ENCODE results near the gene PPP2R3B. TPM values are rescaled to one million over a fixed set of nuclear protein-coding genes. Genes with fewer than 3 reads are reported as not detected.
"Not testable (repeated sequence)": the region's sequence is repeated elsewhere in the genome, so short reads cannot be mapped to it uniquely, and the experiment has no call there.

PPP2R3B gene
- 10 to 100 TPM; 31.7 to 32.2 TPM for total RNA-seq

DNA sequence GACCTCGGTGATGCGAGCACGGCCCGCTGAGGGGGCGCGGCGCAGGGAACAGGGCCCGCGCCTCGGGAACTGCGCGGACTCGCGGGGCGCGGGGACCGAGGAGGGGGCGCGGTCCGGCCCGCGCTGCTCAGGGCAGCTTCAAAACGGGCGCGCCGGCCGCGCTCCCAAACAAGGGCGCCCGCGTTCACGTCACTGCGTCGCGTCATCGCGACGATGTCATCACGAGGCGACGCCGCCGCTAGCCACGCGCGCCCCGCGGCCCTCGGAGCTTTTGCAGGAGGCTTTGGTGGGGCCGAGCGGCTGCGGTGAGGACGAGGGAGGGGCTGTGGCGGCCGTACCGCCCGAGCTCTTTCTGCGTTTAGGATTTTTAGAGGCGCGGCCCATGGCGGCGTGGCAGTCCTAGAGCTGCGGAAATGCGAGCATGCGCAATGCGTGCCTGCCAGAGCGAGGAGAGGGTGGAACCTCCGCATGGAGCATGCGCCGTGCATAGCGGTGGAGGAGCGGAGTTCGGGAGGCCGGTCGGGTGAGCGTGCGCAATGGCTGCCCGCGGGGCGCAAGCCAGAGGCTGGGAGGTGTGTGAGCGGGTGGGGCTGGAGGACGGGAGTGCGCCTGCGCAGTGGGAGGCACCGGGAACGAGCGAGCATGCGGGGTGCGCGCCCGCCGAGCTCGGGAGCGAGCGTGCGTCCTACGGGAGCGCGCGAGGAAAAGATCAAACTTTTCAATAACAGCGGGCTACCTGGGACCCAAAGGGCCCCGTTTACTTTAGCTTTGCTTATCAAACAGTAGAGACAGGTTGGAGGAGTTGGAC lies at the start of gene PPP2R3B:
Gene PPP2R3B, minus strand, starts transcription at position 140 of the 808 bp plus-strand sequence. CDS start 216 bp downstream, outside the sequence.
- CTCF ChIA-PET = no interaction called here
- Mint-ChIP-seq H3K9me3 (no peaks in the 10 kb centered on the region), H3K27me3 (peaks cover 3% of the 10 kb centered on the region), H3K4me3 (peak within 1 kb of the TSS; percentile 90), H3K36me3 (peaks cover 3% of the 10 kb centered on the region), H3K4me1 (ENCODE audit: low read depth) (peaks cover 7% of the 10 kb centered on the region), H3K27ac (peak within 1 kb of the TSS; percentile 99)
- POLR2A ChIA-PET = no interaction called here
- peak; percentile 99 for DNase-seq
- intact Hi-C loops (cut with micrococcal nuclease) = loop anchor here (1.0 to 10.0 kb wide), 3 partner anchors 69 to 1008 kb away; partner anchors contain the start of genes GTPBP6, PLCXD1 and SLC25A6

DNA sequence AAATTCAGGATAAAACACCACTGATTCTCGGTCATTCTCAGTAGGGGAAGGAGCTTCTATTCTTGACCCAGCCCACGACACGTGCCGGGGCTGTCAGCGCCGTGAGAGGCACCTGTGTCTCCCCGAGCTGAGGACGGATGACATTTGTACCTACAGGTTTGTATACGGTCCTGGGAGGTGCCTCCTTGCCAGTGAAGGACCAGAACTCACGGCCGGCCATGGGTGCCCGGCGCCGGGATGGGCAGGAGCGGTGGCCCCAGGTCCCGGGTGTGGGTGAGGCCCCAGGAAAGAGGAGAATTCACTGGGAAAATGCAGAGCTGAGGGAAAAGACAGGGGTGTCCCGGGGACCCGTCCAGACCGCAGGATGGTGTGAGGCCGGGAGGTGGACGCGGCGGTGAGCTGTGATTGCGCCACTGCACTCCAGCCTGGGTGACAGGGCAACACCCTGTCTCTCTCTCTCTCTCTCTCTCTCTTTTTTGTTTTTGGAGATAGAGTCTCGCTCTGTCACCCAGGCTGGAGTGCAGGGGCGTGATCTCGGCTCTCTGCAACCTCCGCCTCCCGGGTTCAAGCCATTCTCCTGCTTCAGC lies 48.9 kb upstream of the PPP2R3B start:
- Mint-ChIP-seq H3K4me3 (no peak overlapping the region), H3K27ac (no peak overlapping the region), H3K4me1 (ENCODE audit: low read depth) (peaks cover 4% of the 10 kb centered on the region), H3K27me3 (peaks cover 1% of the 10 kb centered on the region), H3K36me3 (peaks cover 2% of the 10 kb centered on the region), H3K9me3 (peaks cover 21% of the 10 kb centered on the region)
- CTCF ChIA-PET = no interaction called here
- intact Hi-C loops (cut with micrococcal nuclease) = no loop called here
- DNase-seq = no peak
- POLR2A ChIA-PET = no interaction called here

DNA sequence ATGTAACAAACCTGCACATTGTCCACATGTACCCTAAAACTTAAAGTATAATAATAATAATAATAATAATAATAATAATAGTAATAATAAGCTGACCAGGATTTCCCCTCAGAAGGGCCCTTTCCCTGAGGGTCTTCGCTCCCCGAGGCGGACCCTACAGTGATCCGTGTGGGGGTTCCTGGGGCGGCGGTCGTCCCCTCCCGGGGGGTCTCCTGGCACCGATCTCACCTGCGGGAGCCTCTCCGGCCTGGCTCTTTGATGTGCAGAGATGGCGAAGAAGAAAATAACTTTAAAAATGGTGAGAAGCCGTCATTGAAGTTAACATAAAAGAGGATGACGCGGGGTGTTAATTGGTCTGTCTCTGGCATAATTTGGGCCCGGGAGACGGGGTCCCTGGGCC lies 48.2 kb upstream of the PPP2R3B start:
- Mint-ChIP-seq H3K4me1 (ENCODE audit: low read depth) (peaks cover 4% of the 10 kb centered on the region), H3K27ac (no peak overlapping the region), H3K36me3 (peaks cover 2% of the 10 kb centered on the region), H3K9me3 (peaks cover 15% of the 10 kb centered on the region), H3K4me3 (no peak overlapping the region), H3K27me3 (peaks cover 4% of the 10 kb centered on the region)
- no peak for DNase-seq
- CTCF ChIA-PET = no interaction called here
- intact Hi-C loops (cut with micrococcal nuclease) = no loop called here
- POLR2A ChIA-PET = no interaction called here

DNA sequence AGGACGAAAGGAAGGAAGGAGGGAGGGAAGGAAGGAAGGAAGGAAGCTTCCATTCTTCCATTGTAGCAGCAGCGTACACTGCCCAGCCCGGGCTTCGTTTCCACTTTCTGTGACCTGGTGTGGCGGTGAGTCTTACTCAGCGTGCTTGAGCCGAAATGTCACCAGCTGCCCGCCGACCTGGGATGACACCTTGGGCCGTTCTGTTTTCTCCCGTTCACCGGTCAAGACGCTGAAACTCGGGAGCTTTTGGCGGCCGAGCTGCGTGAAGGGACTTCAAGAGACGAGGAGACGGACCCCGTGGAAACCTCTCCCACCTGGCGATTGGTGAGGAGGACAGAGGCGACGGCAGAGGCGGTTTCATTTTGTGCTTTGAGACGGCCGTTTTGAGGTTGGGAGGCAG lies 47.1 kb upstream of the PPP2R3B start:
- ChIA-PET CTCF (no interaction called here), POLR2A (no interaction called here)
- peaks cover 4% of the 10 kb centered on the region for H3K4me1 Mint-ChIP-seq (ENCODE audit: low read depth)
- H3K9me3 Mint-ChIP-seq = peaks cover 10% of the 10 kb centered on the region
- H3K27ac Mint-ChIP-seq = no peak overlapping the region
- no peak overlapping the region for H3K4me3 Mint-ChIP-seq
- intact Hi-C loops (cut with micrococcal nuclease) = no loop called here
- H3K36me3 Mint-ChIP-seq = peaks cover 2% of the 10 kb centered on the region
- peaks cover 8% of the 10 kb centered on the region for H3K27me3 Mint-ChIP-seq
- no peak for DNase-seq

DNA sequence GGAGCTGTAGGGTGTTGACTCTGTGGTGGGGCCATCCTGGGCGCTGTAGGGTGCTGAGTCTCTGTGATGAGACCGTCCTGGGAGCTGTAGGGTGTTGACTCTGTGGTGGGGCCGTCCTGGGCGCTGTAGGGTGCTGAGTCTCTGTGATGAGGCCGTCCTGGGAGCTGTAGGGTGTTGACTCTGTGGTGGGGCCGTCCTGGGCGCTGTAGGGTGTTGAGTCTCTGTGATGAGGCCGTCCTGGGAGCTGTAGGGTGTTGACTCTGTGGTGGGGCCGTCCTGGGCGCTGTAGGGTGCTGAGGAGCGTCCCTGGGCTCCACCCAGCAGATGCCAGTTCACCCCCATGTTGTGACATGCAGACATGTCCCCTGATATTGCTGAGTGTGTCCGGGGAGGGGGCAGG lies 46.0 kb upstream of the PPP2R3B start:
- H3K4me3 Mint-ChIP-seq; intact Hi-C loops (cut with micrococcal nuclease); H3K27ac Mint-ChIP-seq; CTCF ChIA-PET; H3K9me3 Mint-ChIP-seq; POLR2A ChIA-PET; H3K4me1 Mint-ChIP-seq (ENCODE audit: low read depth); DNase-seq; H3K36me3 Mint-ChIP-seq: not testable (repeated sequence)
- peaks cover 13% of the 10 kb centered on the region for H3K27me3 Mint-ChIP-seq

DNA sequence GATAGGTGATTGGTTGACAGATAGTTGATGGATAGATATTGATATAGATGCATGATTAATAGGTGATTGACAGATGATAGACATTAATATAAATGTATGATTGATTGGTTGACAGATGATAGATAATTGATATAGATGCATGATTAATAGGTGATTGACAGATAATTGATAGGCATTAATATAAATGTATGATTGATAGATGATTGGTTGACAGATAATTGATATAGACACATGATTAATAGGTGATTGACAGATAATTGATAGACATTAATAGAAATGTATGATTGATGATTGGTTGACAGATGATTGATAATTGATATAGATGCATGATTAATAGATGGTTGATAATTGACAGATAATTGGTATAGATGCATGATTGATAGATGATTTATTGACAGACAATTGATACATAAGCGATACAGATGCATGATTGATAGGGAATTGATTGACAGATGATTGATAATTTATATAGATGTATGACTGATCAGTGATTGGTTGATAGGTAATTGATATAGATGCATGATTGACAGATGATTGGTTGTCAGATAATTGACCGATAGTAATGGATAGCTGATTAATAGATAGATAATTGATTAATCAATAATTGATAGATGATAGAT lies 44.9 kb upstream of the PPP2R3B start:
- Mint-ChIP-seq H3K4me3 (no peak overlapping the region), H3K27ac (no peak overlapping the region), H3K27me3 (peaks cover 18% of the 10 kb centered on the region), H3K36me3 (peaks cover 2% of the 10 kb centered on the region), H3K9me3 (peaks cover 6% of the 10 kb centered on the region), H3K4me1 (ENCODE audit: low read depth) (peaks cover 4% of the 10 kb centered on the region)
- ChIA-PET POLR2A (no interaction called here), CTCF (no interaction called here)
- DNase-seq = no peak
- intact Hi-C loops (cut with micrococcal nuclease) = no loop called here

- intact Hi-C loops (cut with micrococcal nuclease) = no loop called here
- H3K4me3 Mint-ChIP-seq = no peak overlapping the region
- H3K4me1 Mint-ChIP-seq (ENCODE audit: low read depth) = peaks cover 4% of the 10 kb centered on the region
- no peak overlapping the region for H3K27ac Mint-ChIP-seq
- POLR2A ChIA-PET = no interaction called here
- peaks cover 18% of the 10 kb centered on the region for H3K27me3 Mint-ChIP-seq
- peaks cover 2% of the 10 kb centered on the region for H3K36me3 Mint-ChIP-seq
- peaks cover 6% of the 10 kb centered on the region for H3K9me3 Mint-ChIP-seq
- CTCF ChIA-PET = no interaction called here
- no peak for DNase-seq
These were observed 44.3 kb upstream of the PPP2R3B start for GRCh38 chrX:431056-431455.

DNA sequence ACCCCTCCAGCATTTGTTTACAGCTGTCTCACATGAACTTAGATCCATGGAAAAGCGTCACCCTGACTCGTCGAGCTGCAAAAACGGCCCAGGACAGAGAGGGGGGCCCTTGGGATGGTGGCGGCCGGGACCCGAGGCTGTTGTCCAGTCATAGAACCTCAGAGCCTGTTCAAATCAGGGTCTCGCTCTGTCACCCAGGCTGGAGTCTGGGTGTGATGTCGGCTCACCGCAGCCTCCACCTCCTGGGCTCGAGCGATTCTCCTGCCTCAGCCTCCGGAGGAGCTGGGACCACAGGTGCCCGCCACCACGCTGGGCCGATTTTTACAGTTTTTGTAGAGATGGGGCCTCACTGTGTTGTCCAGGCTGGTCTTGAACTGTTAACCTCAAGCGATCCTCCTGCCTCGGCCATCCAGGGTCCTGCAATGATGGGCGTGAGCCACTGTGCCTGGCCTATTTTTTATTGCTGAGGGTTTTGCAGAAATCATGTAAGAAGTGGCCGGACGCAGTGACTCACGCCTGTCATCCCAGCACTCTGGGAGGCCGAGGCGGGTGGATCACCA lies 42.6 kb upstream of the PPP2R3B start:
- peaks cover 18% of the 10 kb centered on the region for H3K27me3 Mint-ChIP-seq
- peaks cover 4% of the 10 kb centered on the region for H3K4me1 Mint-ChIP-seq (ENCODE audit: low read depth)
- DNase-seq = no peak
- ChIA-PET CTCF (no interaction called here), POLR2A (no interaction called here)
- intact Hi-C loops (cut with micrococcal nuclease) = no loop called here
- H3K9me3 Mint-ChIP-seq = peaks cover 5% of the 10 kb centered on the region
- H3K27ac Mint-ChIP-seq = no peak overlapping the region
- no peak overlapping the region for H3K4me3 Mint-ChIP-seq
- H3K36me3 Mint-ChIP-seq = peaks cover 2% of the 10 kb centered on the region

- Mint-ChIP-seq H3K4me1 (ENCODE audit: low read depth) (peaks cover 4% of the 10 kb centered on the region), H3K4me3 (peak overlapping the region; percentile 50), H3K9me3 (no peaks in the 10 kb centered on the region), H3K36me3 (no peaks in the 10 kb centered on the region), H3K27me3 (peaks cover 22% of the 10 kb centered on the region), H3K27ac (no peak overlapping the region)
- intact Hi-C loops (cut with micrococcal nuclease) = no loop called here
- CTCF ChIA-PET = no interaction called here
- POLR2A ChIA-PET = no interaction called here
- DNase-seq = peak; percentile 31
These were observed 41.4 kb upstream of the PPP2R3B start for GRCh38 chrX:427812-428725.

DNA sequence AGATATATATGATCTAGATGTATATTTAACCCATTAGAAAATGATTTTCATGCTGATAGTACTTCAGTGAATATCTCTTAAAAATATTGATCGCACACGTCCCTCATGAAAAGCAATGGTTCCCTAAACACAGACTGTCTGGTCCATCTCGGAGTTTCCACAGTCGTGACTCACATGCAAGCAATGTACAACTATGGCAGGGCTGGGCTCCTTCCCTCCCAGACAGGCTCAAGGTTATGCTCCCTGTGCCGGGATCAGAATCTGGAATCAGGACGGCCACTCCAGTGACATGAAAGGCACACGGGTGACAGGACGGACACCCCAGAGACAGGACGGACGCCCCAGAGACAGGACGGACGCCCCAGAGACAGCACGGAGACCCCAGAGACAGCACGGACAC lies 40.2 kb upstream of the PPP2R3B start:
- peaks cover 22% of the 10 kb centered on the region for H3K27me3 Mint-ChIP-seq
- H3K27ac Mint-ChIP-seq = no peak overlapping the region
- intact Hi-C loops (cut with micrococcal nuclease) = no loop called here
- ChIA-PET CTCF (no interaction called here), POLR2A (no interaction called here)
- H3K4me3 Mint-ChIP-seq = no peak overlapping the region
- DNase-seq = no peak
- H3K4me1 Mint-ChIP-seq (ENCODE audit: low read depth) = peaks cover 4% of the 10 kb centered on the region
- no peaks in the 10 kb centered on the region for H3K36me3 Mint-ChIP-seq
- H3K9me3 Mint-ChIP-seq = no peaks in the 10 kb centered on the region

GRCh38 chrX:425056-425455 lies 38.3 kb upstream of the PPP2R3B start:
- CTCF ChIA-PET = no interaction called here
- Mint-ChIP-seq H3K4me1 (ENCODE audit: low read depth) (peaks cover 4% of the 10 kb centered on the region), H3K27ac (no peak overlapping the region), H3K4me3 (no peak overlapping the region), H3K36me3 (no peaks in the 10 kb centered on the region), H3K9me3 (no peaks in the 10 kb centered on the region), H3K27me3 (peaks cover 18% of the 10 kb centered on the region)
- POLR2A ChIA-PET = no interaction called here
- intact Hi-C loops (cut with micrococcal nuclease) = no loop called here
- no peak for DNase-seq
